GM23338 (cell line): ENCODE measurements around the gene ADAP1. TPM values are rescaled to one million over a fixed set of nuclear protein-coding genes. Genes with fewer than 3 reads are reported as not detected.

Experiments used
- ATAC-seq: fragments of 200-7000 bp; cut with Tn5 transposase; 3 replicates; pipeline ENCODE4 v1.9.1; 2020
- DNase-seq: peaks from one replicate; pipeline ENCODE4 v3.0.0-alpha.2; 2015; ENCODE audit warnings: low spot score
- H2AFZ ChIP-seq: fragments of 200-600 bp; sonication (generic); 2 replicates; pipeline ENCODE4 v1.8.0; 2016; ENCODE audit warnings: antibody characterized with exemption, mild to moderate bottlenecking, moderate library complexity
- H3F3A ChIP-seq: fragments of 200-600 bp; sonication (generic); replicated peaks from 2 replicates; pipeline ENCODE4 v1.8.0; 2017; ENCODE audit warnings: antibody characterized with exemption, mixed run types, low read depth
- H3K27ac ChIP-seq: fragments of 200-600 bp; sonication (generic); 2 replicates; pipeline ENCODE4 v1.6.1; 2016; ENCODE audit warnings: low read depth
- H3K27me3 ChIP-seq: fragments of 200-600 bp; sonication (generic); 2 replicates; pipeline ENCODE4 v1.8.0; 2016; ENCODE audit warnings: mild to moderate bottlenecking, mixed run types, moderate library complexity; ENCODE audit not compliant: insufficient read depth
- H3K36me3 ChIP-seq: fragments of 200-600 bp; sonication (generic); 2 replicates; pipeline ENCODE4 v1.8.0; 2016; ENCODE audit warnings: mild to moderate bottlenecking; ENCODE audit not compliant: insufficient read depth
- H3K4me1 ChIP-seq: fragments of 200-600 bp; sonication (generic); 2 replicates; pipeline ENCODE4 v1.8.0; 2016; ENCODE audit warnings: mild to moderate bottlenecking, moderate library complexity; ENCODE audit not compliant: insufficient read depth
- H3K4me2 ChIP-seq: fragments of 200-600 bp; sonication (generic); 2 replicates; pipeline ENCODE4 v1.7.1; 2017; ENCODE audit warnings: mixed run types
- H3K4me3 ChIP-seq: fragments of 200-600 bp; sonication (generic); 2 replicates; pipeline ENCODE4 v1.6.1; 2016; ENCODE audit warnings: mixed run types
- H3K79me2 ChIP-seq: fragments of 200-600 bp; sonication (generic); replicated peaks from 2 replicates; pipeline ENCODE4 v1.8.0; 2017; ENCODE audit warnings: mild to moderate bottlenecking; ENCODE audit not compliant: insufficient read depth
- H3K9me2 ChIP-seq: fragments of 200-600 bp; sonication (generic); 2 replicates; pipeline ENCODE4 v1.8.0; 2017; ENCODE audit not compliant: insufficient read depth
- H4K20me1 ChIP-seq: fragments of 200-600 bp; sonication (generic); replicated peaks from 2 replicates; pipeline ENCODE4 v1.8.0; 2017; ENCODE audit warnings: mild to moderate bottlenecking; ENCODE audit not compliant: insufficient read depth
- H3K27ac Mint-ChIP-seq: 2 replicates; pipeline ENCODE4 v1.8.0; 2020; ENCODE audit warnings: inconsistent platforms, mild to moderate bottlenecking, moderate library complexity, mixed read lengths
- H3K27me3 Mint-ChIP-seq: 3 replicates; pipeline ENCODE4 v1.8.0; 2022; ENCODE audit warnings: low read depth, mild to moderate bottlenecking, moderate library complexity, mixed read lengths, inconsistent platforms; ENCODE audit not compliant: insufficient read depth, poor library complexity
- H3K36me3 Mint-ChIP-seq: 3 replicates; pipeline ENCODE4 v1.8.0; 2021; ENCODE audit warnings: low read depth, mild to moderate bottlenecking, inconsistent platforms, moderate library complexity, mixed read lengths
- H3K4me1 Mint-ChIP-seq: 3 replicates; pipeline ENCODE4 v1.8.0; 2020; ENCODE audit warnings: mild to moderate bottlenecking, inconsistent platforms, mixed read lengths
- H3K4me3 Mint-ChIP-seq: 3 replicates; pipeline ENCODE4 v1.8.0; 2021; ENCODE audit warnings: moderate library complexity, mild to moderate bottlenecking, inconsistent platforms, mixed read lengths
- H3K9me3 Mint-ChIP-seq: 3 replicates; pipeline ENCODE4 v1.8.0; 2020; ENCODE audit warnings: moderate library complexity, mild to moderate bottlenecking, inconsistent platforms, mixed read lengths
- CREB1 ChIP-seq: fragments of 250-450 bp; sonication (Bioruptor Pico); IDR thresholded peaks from 2 replicates; pipeline ENCODE4 v1.5.0; 2020; ENCODE audit warnings: low read depth, mild to moderate bottlenecking, moderate library complexity
- CTCF ChIP-seq, 2 experiments: fragments of 200-600 bp in 1 of 2; sonication (generic) in 1 of 2; conservative IDR thresholded peaks; 2 replicates each; pipeline versions ENCODE4 v1.5.1 to v1.6.1; 2016 to 2017; ENCODE audit warnings: antibody characterized with exemption in 2 of 2, low read depth in 2 of 2, mild to moderate bottlenecking in 2 of 2, moderate library complexity in 1 of 2
- EZH2phosphoT487 ChIP-seq: fragments of 200-600 bp; sonication (generic); IDR thresholded peaks from one replicate; pipeline ENCODE4 v1.8.1; 2018; ENCODE audit warnings: antibody characterized with exemption; ENCODE audit not compliant: unreplicated experiment
- JUNB ChIP-seq: IDR thresholded peaks from one replicate; pipeline ENCODE4 v1.6.1; 2016; ENCODE audit warnings: antibody characterized with exemption; ENCODE audit not compliant: unreplicated experiment
- NANOG ChIP-seq: IDR thresholded peaks from 2 replicates; pipeline ENCODE4 v1.6.1; 2016; ENCODE audit warnings: antibody characterized with exemption, borderline replicate concordance
- POLR2AphosphoS5 ChIP-seq: IDR thresholded peaks from 2 replicates; pipeline ENCODE4 v1.6.1; 2016; ENCODE audit warnings: antibody characterized with exemption, low read depth
- REST ChIP-seq: IDR thresholded peaks from one replicate; pipeline ENCODE4 v1.6.1; 2018; ENCODE audit warnings: antibody characterized with exemption; ENCODE audit not compliant: unreplicated experiment
- STAT1 ChIP-seq: IDR thresholded peaks from one replicate; pipeline ENCODE4 v1.6.1; 2016; ENCODE audit warnings: antibody characterized with exemption; ENCODE audit not compliant: unreplicated experiment
- ZNF114 ChIP-seq: fragments of 250-450 bp; sonication (Bioruptor Pico); IDR thresholded peaks from 2 replicates; pipeline ENCODE4 v1.5.0; 2020; ENCODE audit warnings: mild to moderate bottlenecking, moderate library complexity
- ZNF331 ChIP-seq: fragments of 250-450 bp; sonication (Bioruptor Pico); IDR thresholded peaks from 2 replicates; pipeline ENCODE4 v1.5.0; 2020; ENCODE audit warnings: low read depth, mild to moderate bottlenecking, moderate library complexity
- ZNF462 ChIP-seq: fragments of 250-450 bp; sonication (Bioruptor Pico); IDR thresholded peaks from 2 replicates; pipeline ENCODE4 v1.5.0; 2020; ENCODE audit warnings: mild to moderate bottlenecking, moderate library complexity
- polyA plus RNA-seq: library from polyadenylated mRNA; unstranded; fragments of >200 nt; fragmentation: Nextera tagmentation; extraction: Ambion mirVana; gene quantifications from 2 replicates; pipeline ENCODE4 v1.2.1, GENCODE V29; 2016
- total RNA-seq: library from RNA; depleted of rRNA; stranded (reverse); fragments of >200 nt; shearing (Covaris generic); gene quantifications from 2 replicates; pipeline ENCODE4 v1.2.3, GENCODE V29; 2014

ADAP1 gene
- total and polyA plus RNA-seq, 2 experiments from 2014 or later = 2.2 to 9.6 TPM

- Histone ChIP-seq H3K4me3 (no peak overlapping the region), H3K4me2 (no peak overlapping the region), H3K27ac (no peak overlapping the region), H3K4me1 (no peaks in the 10 kb centered on the region), H3K9me2 (no peaks in the 10 kb centered on the region), H2AFZ (no peak overlapping the region), H3F3A (no peaks in the 10 kb centered on the region), H3K27me3 (no peaks in the 10 kb centered on the region), H3K36me3 (no peaks in the 10 kb centered on the region), H4K20me1 (no peaks in the 10 kb centered on the region), H3K79me2 (no peaks in the 10 kb centered on the region)
- no peaks in the 10 kb centered on the region; the same call in 2 of the 3 replicates for H3K4me1 Mint-ChIP-seq
- H3K27ac Mint-ChIP-seq = no peak overlapping the region
- TF ChIP-seq ZNF114 (CRISPR knock-in tag) = no peak
- no peak for TF ChIP-seq CTCF (conservative IDR thresholded peaks at IDR 0.05; ENCODE audit: low read depth in 2 of 2)
- no peak for TF ChIP-seq JUNB
- TF ChIP-seq ZNF462 (CRISPR knock-in tag) = no peak
- TF ChIP-seq POLR2AphosphoS5 = no peak
- no peak for TF ChIP-seq REST
- TF ChIP-seq NANOG = no peak
- no peak for TF ChIP-seq CREB1 (CRISPR knock-in tag)
- no peak for TF ChIP-seq ZNF331 (CRISPR knock-in tag)
- TF ChIP-seq STAT1 = no peak
- no peak for TF ChIP-seq EZH2phosphoT487
- no peak overlapping the region for H3K4me3 Mint-ChIP-seq
- ATAC-seq = no peak
- no peaks in the 10 kb centered on the region for H3K36me3 Mint-ChIP-seq
- DNase-seq = no peak
- H3K9me3 Mint-ChIP-seq = no peaks in the 10 kb centered on the region
- H3K27me3 Mint-ChIP-seq = peaks cover 4% of the 10 kb centered on the region
Observed at GRCh38 chr7:926061-927030, 28.1 kb downstream of the ADAP1 start.
